ENCODE data around the gene NME3. TPM values are rescaled to one million over a fixed set of nuclear protein-coding genes. Genes with fewer than 3 reads are reported as not detected.

Gene NME3
- total RNA-seq, 1 donor from 2014 or later: 50.1 TPM

Small RNA genes lying within 50 kb of the gene (microRNA-seq; reads per million reads assigned to microRNA genes)
- not detected for gene MIR3177

Other genes with a start within 250 kb of the NME3 start
- gene TMEM204, start 237.9 kb downstream of the NME3 start, total RNA-seq: 20.4 TPM
- 29.2 TPM for gene IFT140, start 159.5 kb downstream of the NME3 start, total RNA-seq
- gene CRAMP1, start 159.2 kb downstream of the NME3 start, total RNA-seq: 26.1 TPM
- 26.0 TPM for gene JPT2, start 93.3 kb downstream of the NME3 start, total RNA-seq
- 93.3 TPM for gene MAPK8IP3, start 65.3 kb downstream of the NME3 start, total RNA-seq
- gene EME2, start 1.3 kb upstream of the NME3 start, total RNA-seq: 15.3 TPM
- gene MRPS34, start 1.6 kb upstream of the NME3 start, total RNA-seq: 42.7 TPM
- 35.3 TPM for gene SPSB3, start 11.0 kb upstream of the NME3 start, total RNA-seq
- 28.0 TPM for gene NUBP2, start 11.4 kb upstream of the NME3 start, total RNA-seq
- gene IGFALS, start 22.2 kb upstream of the NME3 start, total RNA-seq: 0.22 TPM
- gene HAGH, start 55.3 kb upstream of the NME3 start, total RNA-seq: 73.4 TPM
- gene FAHD1, start 55.7 kb upstream of the NME3 start, total RNA-seq: 13.8 TPM
- not detected for gene MEIOB, start 100.6 kb upstream of the NME3 start, total RNA-seq
- gene HS3ST6, start 146.9 kb upstream of the NME3 start, total RNA-seq: not detected
- gene MSRB1, start 171.7 kb upstream of the NME3 start, total RNA-seq: 16.0 TPM
- gene RPL3L, start 183.1 kb upstream of the NME3 start, total RNA-seq: not detected
- 85.8 TPM for gene NDUFB10, start 188.0 kb upstream of the NME3 start, total RNA-seq
- 990 TPM for gene RPS2, start 193.3 kb upstream of the NME3 start, total RNA-seq
- not detected for gene RNF151, start 195.3 kb upstream of the NME3 start, total RNA-seq
- 21.8 TPM for gene TBL3, start 200.5 kb upstream of the NME3 start, total RNA-seq
- not detected for gene NOXO1, start 209.9 kb upstream of the NME3 start, total RNA-seq
- 15.5 TPM for gene GFER, start 212.7 kb upstream of the NME3 start, total RNA-seq
- gene SYNGR3, start 218.4 kb upstream of the NME3 start, total RNA-seq: 0.76 TPM
- 34.5 TPM for gene ZNF598, start 238.3 kb upstream of the NME3 start, total RNA-seq
- gene NPW, start 248.2 kb upstream of the NME3 start, total RNA-seq: 0.36 TPM

Measured in sciatic nerve (tissue), 1 donor.